ENCODE measurements around the gene C14orf119. TPM values are rescaled to one million over a fixed set of nuclear protein-coding genes. Genes with fewer than 3 reads are reported as not detected.

Gene C14orf119
- total and polyA plus RNA-seq, 9 of the 15 experiments (the other 6 are each of a cell fraction or from before 2014, with no cell fraction given): 36.7 to 251 (median 51.8) TPM

DNA sequence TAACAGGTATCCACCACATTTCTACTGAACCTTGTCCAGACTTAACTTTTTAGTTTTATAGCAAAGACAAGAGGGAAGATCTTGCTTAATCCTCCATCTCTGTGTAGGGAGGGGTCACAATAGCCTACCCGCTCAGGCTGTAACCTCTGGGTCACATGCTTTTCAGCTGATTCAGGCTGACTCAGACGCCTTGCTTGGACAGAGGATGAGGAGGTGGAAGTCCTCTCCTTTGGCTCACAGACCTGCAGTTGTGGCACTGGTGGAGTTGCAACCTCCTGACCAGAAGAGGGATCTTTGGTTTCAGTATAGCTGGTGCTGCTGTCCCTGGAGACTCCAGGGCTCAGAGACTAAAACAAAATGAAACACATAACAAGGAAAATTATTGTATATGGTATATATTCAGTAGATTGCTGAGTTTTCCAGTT is 16.6 kb upstream of the C14orf119 start (continued):
- TF ChIP-seq, protein P1, sequence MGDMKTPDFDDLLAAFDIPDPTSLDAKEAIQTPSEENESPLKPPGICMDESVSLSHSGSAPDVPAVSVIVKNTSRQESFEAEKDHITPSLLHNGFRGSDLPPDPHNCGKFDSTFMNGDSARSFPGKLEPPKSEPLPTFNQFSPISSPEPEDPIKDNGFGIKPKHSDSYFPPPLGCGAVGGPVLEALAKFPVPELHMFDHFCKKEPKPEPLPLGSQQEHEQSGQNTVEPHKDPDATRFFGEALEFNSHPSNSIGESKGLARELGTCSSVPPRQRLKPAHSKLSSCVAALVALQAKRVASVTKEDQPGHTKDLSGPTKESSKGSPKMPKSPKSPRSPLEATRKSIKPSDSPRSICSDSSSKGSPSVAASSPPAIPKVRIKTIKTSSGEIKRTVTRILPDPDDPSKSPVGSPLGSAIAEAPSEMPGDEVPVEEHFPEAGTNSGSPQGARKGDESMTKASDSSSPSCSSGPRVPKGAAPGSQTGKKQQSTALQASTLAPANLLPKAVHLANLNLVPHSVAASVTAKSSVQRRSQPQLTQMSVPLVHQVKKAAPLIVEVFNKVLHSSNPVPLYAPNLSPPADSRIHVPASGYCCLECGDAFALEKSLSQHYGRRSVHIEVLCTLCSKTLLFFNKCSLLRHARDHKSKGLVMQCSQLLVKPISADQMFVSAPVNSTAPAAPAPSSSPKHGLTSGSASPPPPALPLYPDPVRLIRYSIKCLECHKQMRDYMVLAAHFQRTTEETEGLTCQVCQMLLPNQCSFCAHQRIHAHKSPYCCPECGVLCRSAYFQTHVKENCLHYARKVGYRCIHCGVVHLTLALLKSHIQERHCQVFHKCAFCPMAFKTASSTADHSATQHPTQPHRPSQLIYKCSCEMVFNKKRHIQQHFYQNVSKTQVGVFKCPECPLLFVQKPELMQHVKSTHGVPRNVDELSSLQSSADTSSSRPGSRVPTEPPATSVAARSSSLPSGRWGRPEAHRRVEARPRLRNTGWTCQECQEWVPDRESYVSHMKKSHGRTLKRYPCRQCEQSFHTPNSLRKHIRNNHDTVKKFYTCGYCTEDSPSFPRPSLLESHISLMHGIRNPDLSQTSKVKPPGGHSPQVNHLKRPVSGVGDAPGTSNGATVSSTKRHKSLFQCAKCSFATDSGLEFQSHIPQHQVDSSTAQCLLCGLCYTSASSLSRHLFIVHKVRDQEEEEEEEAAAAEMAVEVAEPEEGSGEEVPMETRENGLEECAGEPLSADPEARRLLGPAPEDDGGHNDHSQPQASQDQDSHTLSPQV (IDR thresholded peaks at IDR 0.05): peak; percentile 90
- TF ChIP-seq ZNF766 (CRISPR knock-in tag; conservative IDR thresholded peaks at IDR 0.05): peak; percentile 23
- peak; percentile 74 for TF ChIP-seq BHLHE40 (IDR thresholded peaks at IDR 0.05; ENCODE audit: low read length)
- TF ChIP-seq, protein P2, sequence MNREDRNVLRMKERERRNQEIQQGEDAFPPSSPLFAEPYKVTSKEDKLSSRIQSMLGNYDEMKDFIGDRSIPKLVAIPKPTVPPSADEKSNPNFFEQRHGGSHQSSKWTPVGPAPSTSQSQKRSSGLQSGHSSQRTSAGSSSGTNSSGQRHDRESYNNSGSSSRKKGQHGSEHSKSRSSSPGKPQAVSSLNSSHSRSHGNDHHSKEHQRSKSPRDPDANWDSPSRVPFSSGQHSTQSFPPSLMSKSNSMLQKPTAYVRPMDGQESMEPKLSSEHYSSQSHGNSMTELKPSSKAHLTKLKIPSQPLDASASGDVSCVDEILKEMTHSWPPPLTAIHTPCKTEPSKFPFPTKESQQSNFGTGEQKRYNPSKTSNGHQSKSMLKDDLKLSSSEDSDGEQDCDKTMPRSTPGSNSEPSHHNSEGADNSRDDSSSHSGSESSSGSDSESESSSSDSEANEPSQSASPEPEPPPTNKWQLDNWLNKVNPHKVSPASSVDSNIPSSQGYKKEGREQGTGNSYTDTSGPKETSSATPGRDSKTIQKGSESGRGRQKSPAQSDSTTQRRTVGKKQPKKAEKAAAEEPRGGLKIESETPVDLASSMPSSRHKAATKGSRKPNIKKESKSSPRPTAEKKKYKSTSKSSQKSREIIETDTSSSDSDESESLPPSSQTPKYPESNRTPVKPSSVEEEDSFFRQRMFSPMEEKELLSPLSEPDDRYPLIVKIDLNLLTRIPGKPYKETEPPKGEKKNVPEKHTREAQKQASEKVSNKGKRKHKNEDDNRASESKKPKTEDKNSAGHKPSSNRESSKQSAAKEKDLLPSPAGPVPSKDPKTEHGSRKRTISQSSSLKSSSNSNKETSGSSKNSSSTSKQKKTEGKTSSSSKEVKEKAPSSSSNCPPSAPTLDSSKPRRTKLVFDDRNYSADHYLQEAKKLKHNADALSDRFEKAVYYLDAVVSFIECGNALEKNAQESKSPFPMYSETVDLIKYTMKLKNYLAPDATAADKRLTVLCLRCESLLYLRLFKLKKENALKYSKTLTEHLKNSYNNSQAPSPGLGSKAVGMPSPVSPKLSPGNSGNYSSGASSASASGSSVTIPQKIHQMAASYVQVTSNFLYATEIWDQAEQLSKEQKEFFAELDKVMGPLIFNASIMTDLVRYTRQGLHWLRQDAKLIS (CRISPR knock-in tag; IDR thresholded peaks at IDR 0.05): no peak
- TF ChIP-seq, protein P3, sequence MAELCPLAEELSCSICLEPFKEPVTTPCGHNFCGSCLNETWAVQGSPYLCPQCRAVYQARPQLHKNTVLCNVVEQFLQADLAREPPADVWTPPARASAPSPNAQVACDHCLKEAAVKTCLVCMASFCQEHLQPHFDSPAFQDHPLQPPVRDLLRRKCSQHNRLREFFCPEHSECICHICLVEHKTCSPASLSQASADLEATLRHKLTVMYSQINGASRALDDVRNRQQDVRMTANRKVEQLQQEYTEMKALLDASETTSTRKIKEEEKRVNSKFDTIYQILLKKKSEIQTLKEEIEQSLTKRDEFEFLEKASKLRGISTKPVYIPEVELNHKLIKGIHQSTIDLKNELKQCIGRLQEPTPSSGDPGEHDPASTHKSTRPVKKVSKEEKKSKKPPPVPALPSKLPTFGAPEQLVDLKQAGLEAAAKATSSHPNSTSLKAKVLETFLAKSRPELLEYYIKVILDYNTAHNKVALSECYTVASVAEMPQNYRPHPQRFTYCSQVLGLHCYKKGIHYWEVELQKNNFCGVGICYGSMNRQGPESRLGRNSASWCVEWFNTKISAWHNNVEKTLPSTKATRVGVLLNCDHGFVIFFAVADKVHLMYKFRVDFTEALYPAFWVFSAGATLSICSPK (IDR thresholded peaks at IDR 0.05; ENCODE audit: borderline replicate concordance): no peak
- peak; percentile 75 for TF ChIP-seq NR2C1 (IDR thresholded peaks at IDR 0.05)
- peak; percentile 82; the same call in 1 of the 2 replicates for TF ChIP-seq NR2C1 (tag; IDR thresholded peaks at IDR 0.05)
- TF ChIP-seq, protein P4, sequence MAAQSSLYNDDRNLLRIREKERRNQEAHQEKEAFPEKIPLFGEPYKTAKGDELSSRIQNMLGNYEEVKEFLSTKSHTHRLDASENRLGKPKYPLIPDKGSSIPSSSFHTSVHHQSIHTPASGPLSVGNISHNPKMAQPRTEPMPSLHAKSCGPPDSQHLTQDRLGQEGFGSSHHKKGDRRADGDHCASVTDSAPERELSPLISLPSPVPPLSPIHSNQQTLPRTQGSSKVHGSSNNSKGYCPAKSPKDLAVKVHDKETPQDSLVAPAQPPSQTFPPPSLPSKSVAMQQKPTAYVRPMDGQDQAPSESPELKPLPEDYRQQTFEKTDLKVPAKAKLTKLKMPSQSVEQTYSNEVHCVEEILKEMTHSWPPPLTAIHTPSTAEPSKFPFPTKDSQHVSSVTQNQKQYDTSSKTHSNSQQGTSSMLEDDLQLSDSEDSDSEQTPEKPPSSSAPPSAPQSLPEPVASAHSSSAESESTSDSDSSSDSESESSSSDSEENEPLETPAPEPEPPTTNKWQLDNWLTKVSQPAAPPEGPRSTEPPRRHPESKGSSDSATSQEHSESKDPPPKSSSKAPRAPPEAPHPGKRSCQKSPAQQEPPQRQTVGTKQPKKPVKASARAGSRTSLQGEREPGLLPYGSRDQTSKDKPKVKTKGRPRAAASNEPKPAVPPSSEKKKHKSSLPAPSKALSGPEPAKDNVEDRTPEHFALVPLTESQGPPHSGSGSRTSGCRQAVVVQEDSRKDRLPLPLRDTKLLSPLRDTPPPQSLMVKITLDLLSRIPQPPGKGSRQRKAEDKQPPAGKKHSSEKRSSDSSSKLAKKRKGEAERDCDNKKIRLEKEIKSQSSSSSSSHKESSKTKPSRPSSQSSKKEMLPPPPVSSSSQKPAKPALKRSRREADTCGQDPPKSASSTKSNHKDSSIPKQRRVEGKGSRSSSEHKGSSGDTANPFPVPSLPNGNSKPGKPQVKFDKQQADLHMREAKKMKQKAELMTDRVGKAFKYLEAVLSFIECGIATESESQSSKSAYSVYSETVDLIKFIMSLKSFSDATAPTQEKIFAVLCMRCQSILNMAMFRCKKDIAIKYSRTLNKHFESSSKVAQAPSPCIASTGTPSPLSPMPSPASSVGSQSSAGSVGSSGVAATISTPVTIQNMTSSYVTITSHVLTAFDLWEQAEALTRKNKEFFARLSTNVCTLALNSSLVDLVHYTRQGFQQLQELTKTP (IDR thresholded peaks at IDR 0.05; ENCODE audit: low read depth in 1 of 2, partially characterized antibody in 2 of 2): peak in 1 of 2 experiments; percentile 56
- peak in 1 of 2 experiments; percentile 29; a peak in 1 of 4 replicates for TF ChIP-seq MAZ (CRISPR knock-in tag; conservative IDR thresholded peaks at IDR 0.05 in 1 of 2, IDR thresholded peaks at IDR 0.05 in 1 of 2)
- TF ChIP-seq, protein P5, sequence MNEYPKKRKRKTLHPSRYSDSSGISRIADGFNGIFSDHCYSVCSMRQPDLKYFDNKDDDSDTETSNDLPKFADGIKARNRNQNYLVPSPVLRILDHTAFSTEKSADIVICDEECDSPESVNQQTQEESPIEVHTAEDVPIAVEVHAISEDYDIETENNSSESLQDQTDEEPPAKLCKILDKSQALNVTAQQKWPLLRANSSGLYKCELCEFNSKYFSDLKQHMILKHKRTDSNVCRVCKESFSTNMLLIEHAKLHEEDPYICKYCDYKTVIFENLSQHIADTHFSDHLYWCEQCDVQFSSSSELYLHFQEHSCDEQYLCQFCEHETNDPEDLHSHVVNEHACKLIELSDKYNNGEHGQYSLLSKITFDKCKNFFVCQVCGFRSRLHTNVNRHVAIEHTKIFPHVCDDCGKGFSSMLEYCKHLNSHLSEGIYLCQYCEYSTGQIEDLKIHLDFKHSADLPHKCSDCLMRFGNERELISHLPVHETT (CRISPR knock-in tag; conservative IDR thresholded peaks at IDR 0.05 in 1 of 2, IDR thresholded peaks at IDR 0.05 in 1 of 2): 0 out of 4 replicates have a peak, but pooled peaks of 1 of the 2 experiments have one; percentile 68
- TF ChIP-seq CBFA2T3 (IDR thresholded peaks at IDR 0.05): 0 out of 2 replicates have a peak, but pooled peaks have one; percentile 13

All from K562 (cell line).